22Rv1 (cell line): Measurements from ENCODE around the gene ICAM4.

Experiments used
- H3K27ac ChIP-seq: fragments of 450-650 bp; 2 replicates; pipeline ENCODE4 v1.5.1; 2017
- CTCF ChIP-seq: fragments of 450-650 bp; IDR thresholded peaks from 2 replicates; pipeline ENCODE4 v1.5.1; 2017; ENCODE audit warnings: mild to moderate bottlenecking
- ZFX ChIP-seq: fragments of 450-650 bp; IDR thresholded peaks from 2 replicates; pipeline ENCODE4 v1.6.1; 2017; ENCODE audit warnings: antibody characterized with exemption, borderline replicate concordance

The ICAM4 gene

GRCh38 chr19:10306327-10306726 is 19.6 kb downstream of the ICAM4 start:
- no peak overlapping the region for H3K27ac ChIP-seq
- TF ChIP-seq CTCF = no peak
- no peak for TF ChIP-seq ZFX

DNA sequence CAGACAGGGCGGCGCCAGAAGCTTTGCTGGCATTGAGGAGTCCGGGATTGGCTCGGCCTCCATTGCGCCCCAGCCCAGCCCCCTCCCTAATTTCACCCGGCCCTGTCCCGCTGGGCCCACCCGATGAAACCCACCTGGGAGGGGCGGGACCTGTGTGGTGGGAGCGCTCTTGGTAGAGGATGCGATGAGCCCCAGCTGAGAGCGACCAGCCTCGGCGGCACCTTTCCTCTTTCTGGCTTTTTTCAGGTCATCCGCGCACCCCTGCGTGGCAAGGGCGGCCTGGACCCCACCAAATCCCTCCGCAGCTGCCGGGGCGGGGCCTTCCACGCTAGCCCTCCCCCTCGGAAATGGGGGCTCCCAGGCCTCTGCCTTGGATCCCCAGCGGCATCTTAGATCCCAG is 22.7 kb downstream of the ICAM4 start, which contains the start of gene ZGLP1:
Gene ZGLP1, minus strand, starts transcription at position 393 of the 400 bp plus-strand sequence.
- H3K27ac ChIP-seq = no peak within 1 kb of the TSS
- no peak for TF ChIP-seq ZFX
- TF ChIP-seq CTCF = no peak

GRCh38 chr19:10315335-10316214 is 28.8 kb downstream of the ICAM4 start, which contains the start of gene FDX2:
TSS of gene FDX2 (minus strand) at chr19:10316015. CDS start at chr19:10315996, 19 bp downstream.
- H3K27ac ChIP-seq = peak within 1 kb of the TSS; percentile 80
- TF ChIP-seq CTCF = no peak
- TF ChIP-seq ZFX = no peak

DNA sequence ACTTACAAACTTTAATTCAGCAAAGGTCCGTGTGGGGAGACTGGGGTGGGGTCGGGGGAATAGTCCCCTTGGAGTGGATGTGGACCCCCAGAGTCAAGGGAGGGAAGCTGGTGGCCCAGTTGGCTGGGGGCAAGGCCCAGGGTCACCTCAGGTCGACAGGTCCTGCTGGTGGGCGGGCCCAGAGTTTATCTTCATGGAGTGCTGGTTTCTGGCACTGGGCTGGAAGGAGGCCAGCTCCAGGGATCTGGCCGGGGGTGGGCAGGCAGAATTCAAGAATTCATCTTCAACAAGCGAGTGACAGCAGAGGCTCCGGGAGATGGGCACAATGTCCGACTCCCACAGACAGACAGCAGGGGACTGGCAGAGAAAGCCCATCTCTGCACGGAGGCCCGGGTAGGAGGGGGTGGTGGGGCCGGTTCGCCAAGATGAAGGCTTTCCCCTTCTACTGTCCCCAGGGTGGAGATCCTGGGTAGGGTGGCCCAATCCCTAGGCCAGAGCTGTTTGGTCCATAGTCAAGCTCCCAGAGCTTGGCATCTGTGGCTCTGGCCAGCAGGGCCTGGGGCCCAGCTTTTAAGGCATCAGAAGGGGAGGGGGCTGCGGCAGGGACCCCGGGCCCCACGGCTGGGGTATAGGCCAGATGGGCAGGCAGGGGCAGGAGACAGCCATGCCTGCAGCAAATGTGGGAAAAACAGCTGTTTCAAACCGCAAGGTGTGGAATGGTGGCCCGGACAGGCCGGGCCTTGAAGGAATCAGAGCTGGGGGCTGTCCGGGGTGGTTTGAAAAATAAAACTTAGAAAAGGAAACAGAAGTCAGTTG is 29.7 kb downstream of the ICAM4 start:
- TF ChIP-seq CTCF (no peak), ZFX (no peak)
- peak overlapping the region; percentile 80 for H3K27ac ChIP-seq

DNA sequence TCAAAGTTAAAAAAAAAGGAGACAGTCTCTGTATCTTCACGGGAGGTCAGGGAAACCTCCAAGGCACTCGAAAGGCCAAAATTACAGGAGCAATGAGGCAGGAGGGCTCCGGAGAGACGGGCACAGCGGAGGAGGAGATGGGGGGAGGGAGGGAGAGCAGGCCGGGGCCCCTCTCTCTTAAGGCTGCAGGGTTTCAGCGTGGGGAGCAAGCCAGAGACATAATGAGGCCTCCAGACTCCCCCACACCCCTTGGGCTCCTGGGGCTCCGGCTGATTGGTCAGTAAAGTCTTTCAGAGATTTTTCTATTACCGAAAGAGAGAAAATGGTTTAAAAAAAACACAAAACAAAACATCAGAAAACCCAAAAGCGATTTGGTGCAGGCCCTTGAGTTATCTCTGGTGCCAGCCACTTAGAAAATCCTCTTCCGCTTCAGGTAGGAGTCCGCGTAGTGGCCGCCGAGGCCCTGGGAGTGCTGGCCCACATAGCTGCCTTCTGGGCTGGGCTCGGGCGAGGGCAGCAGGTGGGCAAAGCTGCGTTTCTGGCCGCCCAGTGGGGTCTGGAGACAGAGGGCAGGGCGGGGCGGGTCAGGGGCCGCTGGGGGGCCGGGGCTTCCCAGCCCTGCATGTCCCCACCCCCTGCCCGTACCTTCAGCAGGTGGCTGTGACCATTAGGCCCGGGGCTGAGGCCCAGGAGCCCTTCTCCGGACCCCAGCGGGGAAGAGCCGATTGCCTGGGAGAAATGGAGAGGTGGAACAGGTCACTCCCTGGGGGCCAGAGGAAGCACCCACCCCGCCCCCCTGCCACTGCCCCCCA is 30.5 kb downstream of the ICAM4 start:
- no peak for TF ChIP-seq CTCF
- TF ChIP-seq ZFX = no peak
- H3K27ac ChIP-seq = peak overlapping the region; percentile 80

- TF ChIP-seq CTCF (no peak), ZFX (no peak)
- no peak overlapping the region for H3K27ac ChIP-seq
Observed at GRCh38 chr19:10317857-10318462, 31.2 kb downstream of the ICAM4 start.
